DOHH2 (cell line): ENCODE data around the gene ERC2.

ENCODE experiments used
- EZH2phosphoT487 ChIP-seq: fragments of 200-600 bp; sonication (generic); IDR thresholded peaks from 2 replicates; pipeline ENCODE4 v1.6.1; 2017; ENCODE audit warnings: borderline replicate concordance, mild to moderate bottlenecking, antibody characterized with exemption, low read length, moderate library complexity, mixed read lengths
- TF ChIP-seq, protein P1 (sequence below): fragments of 200-600 bp; sonication (generic); IDR thresholded peaks from one replicate; pipeline ENCODE4 v1.5.1; 2014; ENCODE audit warnings: antibody characterized with exemption, mild to moderate bottlenecking, low read depth, low read length; ENCODE audit not compliant: poor library complexity, severe bottlenecking

DNA sequence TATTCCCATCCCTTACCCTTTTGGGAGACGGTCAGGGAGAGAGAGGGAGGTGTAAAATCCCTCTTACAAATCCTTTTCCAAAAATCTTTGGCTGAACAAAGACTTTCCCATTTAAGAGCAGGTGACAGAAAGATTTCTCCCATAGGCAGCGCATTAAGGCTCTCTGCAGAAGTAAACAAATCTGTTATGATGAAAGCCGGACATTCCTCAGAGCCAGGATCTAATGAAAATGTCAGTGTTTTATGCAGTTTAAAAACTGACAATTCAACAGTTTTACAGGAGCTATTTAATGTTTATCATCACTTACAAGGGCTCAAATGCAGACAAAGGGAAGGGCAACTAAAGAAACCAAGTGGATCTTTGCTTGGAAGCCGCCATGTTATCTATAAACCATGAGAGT, 872.8 kb downstream of the ERC2 start:
- TF ChIP-seq, protein P1, sequence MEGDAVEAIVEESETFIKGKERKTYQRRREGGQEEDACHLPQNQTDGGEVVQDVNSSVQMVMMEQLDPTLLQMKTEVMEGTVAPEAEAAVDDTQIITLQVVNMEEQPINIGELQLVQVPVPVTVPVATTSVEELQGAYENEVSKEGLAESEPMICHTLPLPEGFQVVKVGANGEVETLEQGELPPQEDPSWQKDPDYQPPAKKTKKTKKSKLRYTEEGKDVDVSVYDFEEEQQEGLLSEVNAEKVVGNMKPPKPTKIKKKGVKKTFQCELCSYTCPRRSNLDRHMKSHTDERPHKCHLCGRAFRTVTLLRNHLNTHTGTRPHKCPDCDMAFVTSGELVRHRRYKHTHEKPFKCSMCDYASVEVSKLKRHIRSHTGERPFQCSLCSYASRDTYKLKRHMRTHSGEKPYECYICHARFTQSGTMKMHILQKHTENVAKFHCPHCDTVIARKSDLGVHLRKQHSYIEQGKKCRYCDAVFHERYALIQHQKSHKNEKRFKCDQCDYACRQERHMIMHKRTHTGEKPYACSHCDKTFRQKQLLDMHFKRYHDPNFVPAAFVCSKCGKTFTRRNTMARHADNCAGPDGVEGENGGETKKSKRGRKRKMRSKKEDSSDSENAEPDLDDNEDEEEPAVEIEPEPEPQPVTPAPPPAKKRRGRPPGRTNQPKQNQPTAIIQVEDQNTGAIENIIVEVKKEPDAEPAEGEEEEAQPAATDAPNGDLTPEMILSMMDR, result no peak
- no peak for TF ChIP-seq EZH2phosphoT487
